HepG2 (cell line): Measurements from ENCODE around the gene ABHD11. TPM values are rescaled to one million over a fixed set of nuclear protein-coding genes. Genes with fewer than 3 reads are reported as not detected.

Experiments
- CBFB ChIP-seq: sonication (generic); formaldehyde crosslinking; IDR thresholded peaks from 2 replicates; pipeline ENCODE4 v1.4.0; 2020; ENCODE audit warnings: missing genetic modification reagents
- KLF12 ChIP-seq: sonication (generic); formaldehyde crosslinking; IDR thresholded peaks from 2 replicates; pipeline ENCODE4 v1.4.0; 2020; ENCODE audit warnings: missing genetic modification reagents, borderline replicate concordance
- NFE2L2 ChIP-seq: fragments of 150-350 bp; IDR thresholded peaks from 2 replicates; pipeline ENCODE4 v1.6.1; 2014; ENCODE audit warnings: low read length
- SRF ChIP-seq: IDR thresholded peaks from 2 replicates; pipeline ENCODE4 v1.6.1; 2011; ENCODE audit warnings: mild to moderate bottlenecking, low read depth, low read length, moderate library complexity
- TARDBP ChIP-seq: sonication (generic); formaldehyde crosslinking; IDR thresholded peaks from 2 replicates; pipeline ENCODE4 v1.8.0; 2022; ENCODE audit warnings: mild to moderate bottlenecking, missing genetic modification reagents
- ZBTB20 ChIP-seq: sonication (generic); formaldehyde crosslinking; IDR thresholded peaks from 2 replicates; pipeline ENCODE4 v1.8.1; 2023; ENCODE audit warnings: missing genetic modification reagents, low read depth, mild to moderate bottlenecking, borderline replicate concordance
- polyA plus RNA-seq, 8 experiments: library from polyadenylated mRNA; depleted of rRNA in 3 of 8; stranded (reverse) in 7 of 8; unstranded in 1 of 8; fragments of >200 nt; fragmentation: Illumina TruSeq in 4 of 8; extraction: Trizol in 4 of 8; gene quantifications; 2 replicates each; pipeline versions ENCODE4 v1.2.1 to v1.2.3, GENCODE V29; 2011 to 2016; ENCODE audit warnings: low read depth in 4 of 8, missing spikeins in 1 of 8, mixed read lengths in 1 of 8; ENCODE audit not compliant: insufficient read depth in 1 of 8
- total RNA-seq, 5 experiments: library from RNA; depleted of rRNA; stranded (reverse); fragments of >200 nt; fragmentation: Illumina TruSeq; extraction: Trizol; gene quantifications; 2 replicates each; pipeline ENCODE4 v1.2.3, GENCODE V29; 2016; ENCODE audit warnings: low read depth in 1 of 5
- TF ChIP-seq, protein P1 (sequence below): sonication (generic); formaldehyde crosslinking; IDR thresholded peaks from 2 replicates; pipeline ENCODE4 v1.4.0; 2020; ENCODE audit warnings: mild to moderate bottlenecking, missing genetic modification reagents
- TF ChIP-seq, protein P2 (sequence below): sonication (generic); formaldehyde crosslinking; IDR thresholded peaks from 2 replicates; pipeline ENCODE4 v1.4.0; 2020; ENCODE audit warnings: missing genetic modification reagents
- TF ChIP-seq, protein P3 (sequence below): sonication (generic); formaldehyde crosslinking; IDR thresholded peaks from 2 replicates; pipeline ENCODE4 v1.9.0; 2021; ENCODE audit warnings: missing genetic modification reagents, mild to moderate bottlenecking, borderline replicate concordance
- TF ChIP-seq, protein P4 (sequence below): sonication (generic); formaldehyde crosslinking; IDR thresholded peaks from 2 replicates; pipeline ENCODE4 v1.4.0; 2020; ENCODE audit warnings: missing genetic modification reagents, mild to moderate bottlenecking, borderline replicate concordance
- TF ChIP-seq, protein P5 (sequence below): sonication (generic); formaldehyde crosslinking; IDR thresholded peaks from 2 replicates; pipeline ENCODE4 v1.9.0; 2021; ENCODE audit warnings: missing genetic modification reagents, mild to moderate bottlenecking, borderline replicate concordance

Gene ABHD11
- total and polyA plus RNA-seq, 2 of the 13 experiments (the other 11 are each of a cell fraction or from before 2014, with no cell fraction given) = 7.0 to 8.1 TPM

DNA sequence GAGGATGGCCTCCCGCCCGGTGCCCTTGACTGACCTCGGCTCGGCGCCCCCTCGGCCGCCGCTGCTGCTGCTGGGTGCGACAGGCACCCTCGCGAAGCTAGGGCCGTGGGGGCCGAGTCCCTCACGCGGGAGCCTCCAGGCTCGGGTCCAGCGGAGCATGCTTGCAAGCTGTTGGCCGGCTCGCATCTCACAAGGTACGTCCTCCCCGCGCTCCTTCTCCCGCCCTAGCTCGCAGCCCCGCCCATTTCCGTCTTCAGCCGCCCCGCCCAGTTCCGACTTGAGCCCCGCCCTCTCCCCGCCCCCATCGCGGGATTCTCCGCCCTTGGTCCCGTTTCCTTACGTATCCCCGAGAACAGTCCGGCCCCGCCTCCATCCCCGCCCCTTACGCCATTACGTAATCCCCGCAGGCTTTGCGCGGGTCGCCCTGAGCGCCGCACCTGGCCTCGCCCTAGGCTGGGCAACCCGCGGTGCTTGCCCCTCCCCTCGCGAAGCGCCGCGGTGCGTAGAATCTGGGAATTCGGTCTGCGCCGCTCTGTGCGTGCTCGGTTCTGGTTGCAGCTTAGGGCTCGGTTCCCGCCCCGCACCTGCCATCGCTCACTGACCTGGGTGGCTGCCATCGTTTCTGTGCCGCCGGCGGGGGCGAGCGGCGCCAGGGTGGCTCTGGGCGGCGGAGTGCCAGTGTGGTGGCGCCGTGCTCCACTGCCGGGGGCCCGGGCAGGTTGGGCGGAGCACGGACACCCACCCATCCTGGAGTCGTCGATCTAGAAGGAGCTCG lies at the start of gene ABHD11 (continued):
- TF ChIP-seq, protein P1, sequence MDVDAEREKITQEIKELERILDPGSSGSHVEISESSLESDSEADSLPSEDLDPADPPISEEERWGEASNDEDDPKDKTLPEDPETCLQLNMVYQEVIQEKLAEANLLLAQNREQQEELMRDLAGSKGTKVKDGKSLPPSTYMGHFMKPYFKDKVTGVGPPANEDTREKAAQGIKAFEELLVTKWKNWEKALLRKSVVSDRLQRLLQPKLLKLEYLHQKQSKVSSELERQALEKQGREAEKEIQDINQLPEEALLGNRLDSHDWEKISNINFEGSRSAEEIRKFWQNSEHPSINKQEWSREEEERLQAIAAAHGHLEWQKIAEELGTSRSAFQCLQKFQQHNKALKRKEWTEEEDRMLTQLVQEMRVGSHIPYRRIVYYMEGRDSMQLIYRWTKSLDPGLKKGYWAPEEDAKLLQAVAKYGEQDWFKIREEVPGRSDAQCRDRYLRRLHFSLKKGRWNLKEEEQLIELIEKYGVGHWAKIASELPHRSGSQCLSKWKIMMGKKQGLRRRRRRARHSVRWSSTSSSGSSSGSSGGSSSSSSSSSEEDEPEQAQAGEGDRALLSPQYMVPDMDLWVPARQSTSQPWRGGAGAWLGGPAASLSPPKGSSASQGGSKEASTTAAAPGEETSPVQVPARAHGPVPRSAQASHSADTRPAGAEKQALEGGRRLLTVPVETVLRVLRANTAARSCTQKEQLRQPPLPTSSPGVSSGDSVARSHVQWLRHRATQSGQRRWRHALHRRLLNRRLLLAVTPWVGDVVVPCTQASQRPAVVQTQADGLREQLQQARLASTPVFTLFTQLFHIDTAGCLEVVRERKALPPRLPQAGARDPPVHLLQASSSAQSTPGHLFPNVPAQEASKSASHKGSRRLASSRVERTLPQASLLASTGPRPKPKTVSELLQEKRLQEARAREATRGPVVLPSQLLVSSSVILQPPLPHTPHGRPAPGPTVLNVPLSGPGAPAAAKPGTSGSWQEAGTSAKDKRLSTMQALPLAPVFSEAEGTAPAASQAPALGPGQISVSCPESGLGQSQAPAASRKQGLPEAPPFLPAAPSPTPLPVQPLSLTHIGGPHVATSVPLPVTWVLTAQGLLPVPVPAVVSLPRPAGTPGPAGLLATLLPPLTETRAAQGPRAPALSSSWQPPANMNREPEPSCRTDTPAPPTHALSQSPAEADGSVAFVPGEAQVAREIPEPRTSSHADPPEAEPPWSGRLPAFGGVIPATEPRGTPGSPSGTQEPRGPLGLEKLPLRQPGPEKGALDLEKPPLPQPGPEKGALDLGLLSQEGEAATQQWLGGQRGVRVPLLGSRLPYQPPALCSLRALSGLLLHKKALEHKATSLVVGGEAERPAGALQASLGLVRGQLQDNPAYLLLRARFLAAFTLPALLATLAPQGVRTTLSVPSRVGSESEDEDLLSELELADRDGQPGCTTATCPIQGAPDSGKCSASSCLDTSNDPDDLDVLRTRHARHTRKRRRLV (CRISPR knock-in tag) = peak; percentile 80; the same call in 1 of the 2 replicates
- TF ChIP-seq NFE2L2 (no peak), CBFB (CRISPR knock-in tag) (peak; percentile 60), TARDBP (CRISPR knock-in tag) (peak; percentile 83), SRF (no peak), KLF12 (peak; percentile 44; the same call in 1 of the 2 replicates), ZBTB20 (CRISPR knock-in tag) (peak; percentile 85)
- TF ChIP-seq, protein P2, sequence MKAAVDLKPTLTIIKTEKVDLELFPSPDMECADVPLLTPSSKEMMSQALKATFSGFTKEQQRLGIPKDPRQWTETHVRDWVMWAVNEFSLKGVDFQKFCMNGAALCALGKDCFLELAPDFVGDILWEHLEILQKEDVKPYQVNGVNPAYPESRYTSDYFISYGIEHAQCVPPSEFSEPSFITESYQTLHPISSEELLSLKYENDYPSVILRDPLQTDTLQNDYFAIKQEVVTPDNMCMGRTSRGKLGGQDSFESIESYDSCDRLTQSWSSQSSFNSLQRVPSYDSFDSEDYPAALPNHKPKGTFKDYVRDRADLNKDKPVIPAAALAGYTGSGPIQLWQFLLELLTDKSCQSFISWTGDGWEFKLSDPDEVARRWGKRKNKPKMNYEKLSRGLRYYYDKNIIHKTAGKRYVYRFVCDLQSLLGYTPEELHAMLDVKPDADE (CRISPR knock-in tag) = no peak
- TF ChIP-seq, protein P3, sequence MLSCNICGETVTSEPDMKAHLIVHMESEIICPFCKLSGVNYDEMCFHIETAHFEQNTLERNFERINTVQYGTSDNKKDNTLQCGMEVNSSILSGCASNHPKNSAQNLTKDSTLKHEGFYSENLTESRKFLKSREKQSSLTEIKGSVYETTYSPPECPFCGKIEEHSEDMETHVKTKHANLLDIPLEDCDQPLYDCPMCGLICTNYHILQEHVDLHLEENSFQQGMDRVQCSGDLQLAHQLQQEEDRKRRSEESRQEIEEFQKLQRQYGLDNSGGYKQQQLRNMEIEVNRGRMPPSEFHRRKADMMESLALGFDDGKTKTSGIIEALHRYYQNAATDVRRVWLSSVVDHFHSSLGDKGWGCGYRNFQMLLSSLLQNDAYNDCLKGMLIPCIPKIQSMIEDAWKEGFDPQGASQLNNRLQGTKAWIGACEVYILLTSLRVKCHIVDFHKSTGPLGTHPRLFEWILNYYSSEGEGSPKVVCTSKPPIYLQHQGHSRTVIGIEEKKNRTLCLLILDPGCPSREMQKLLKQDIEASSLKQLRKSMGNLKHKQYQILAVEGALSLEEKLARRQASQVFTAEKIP (CRISPR knock-in tag) = no peak
- TF ChIP-seq, protein P4, sequence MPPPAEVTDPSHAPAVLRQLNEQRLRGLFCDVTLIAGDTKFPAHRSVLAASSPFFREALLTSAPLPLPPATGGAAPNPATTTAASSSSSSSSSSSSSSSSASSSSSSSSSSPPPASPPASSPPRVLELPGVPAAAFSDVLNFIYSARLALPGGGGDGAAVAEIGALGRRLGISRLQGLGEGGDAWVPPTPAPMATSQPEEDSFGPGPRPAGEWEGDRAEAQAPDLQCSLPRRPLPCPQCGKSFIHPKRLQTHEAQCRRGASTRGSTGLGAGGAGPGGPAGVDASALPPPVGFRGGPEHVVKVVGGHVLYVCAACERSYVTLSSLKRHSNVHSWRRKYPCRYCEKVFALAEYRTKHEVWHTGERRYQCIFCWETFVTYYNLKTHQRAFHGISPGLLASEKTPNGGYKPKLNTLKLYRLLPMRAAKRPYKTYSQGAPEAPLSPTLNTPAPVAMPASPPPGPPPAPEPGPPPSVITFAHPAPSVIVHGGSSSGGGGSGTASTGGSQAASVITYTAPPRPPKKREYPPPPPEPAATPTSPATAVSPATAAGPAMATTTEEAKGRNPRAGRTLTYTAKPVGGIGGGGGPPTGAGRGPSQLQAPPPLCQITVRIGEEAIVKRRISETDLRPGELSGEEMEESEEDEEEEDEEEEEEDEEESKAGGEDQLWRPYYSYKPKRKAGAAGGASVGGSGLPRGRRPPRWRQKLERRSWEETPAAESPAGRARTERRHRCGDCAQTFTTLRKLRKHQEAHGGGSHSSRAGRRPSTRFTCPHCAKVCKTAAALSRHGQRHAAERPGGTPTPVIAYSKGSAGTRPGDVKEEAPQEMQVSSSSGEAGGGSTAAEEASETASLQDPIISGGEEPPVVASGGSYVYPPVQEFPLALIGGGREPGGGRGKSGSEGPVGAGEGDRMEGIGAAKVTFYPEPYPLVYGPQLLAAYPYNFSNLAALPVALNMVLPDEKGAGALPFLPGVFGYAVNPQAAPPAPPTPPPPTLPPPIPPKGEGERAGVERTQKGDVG = no peak
- TF ChIP-seq, protein P5, sequence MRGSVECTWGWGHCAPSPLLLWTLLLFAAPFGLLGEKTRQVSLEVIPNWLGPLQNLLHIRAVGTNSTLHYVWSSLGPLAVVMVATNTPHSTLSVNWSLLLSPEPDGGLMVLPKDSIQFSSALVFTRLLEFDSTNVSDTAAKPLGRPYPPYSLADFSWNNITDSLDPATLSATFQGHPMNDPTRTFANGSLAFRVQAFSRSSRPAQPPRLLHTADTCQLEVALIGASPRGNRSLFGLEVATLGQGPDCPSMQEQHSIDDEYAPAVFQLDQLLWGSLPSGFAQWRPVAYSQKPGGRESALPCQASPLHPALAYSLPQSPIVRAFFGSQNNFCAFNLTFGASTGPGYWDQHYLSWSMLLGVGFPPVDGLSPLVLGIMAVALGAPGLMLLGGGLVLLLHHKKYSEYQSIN (CRISPR knock-in tag) = no peak
